A673 (cell line): ENCODE data around the gene PI4K2A. TPM values are rescaled to one million over a fixed set of nuclear protein-coding genes. Genes with fewer than 3 reads are reported as not detected.

ENCODE experiments used
- BruUV-seq: library from RNA; stranded (reverse); fragments of 400-500 nt; replicated peaks from 2 replicates; lab custom pipeline; 2021; lab: Mats Ljungman, UMichigan
- CTCF ChIA-PET: fragments of 300-600 bp; sonication (Branson Sonifier 250); formaldehyde crosslinking; loops from one replicate; lab custom pipeline; 2022; ENCODE audit warnings: antibody characterized with exemption; lab: Charles Lee
- POLR2A ChIA-PET: fragments of 300-600 bp; sonication (Branson Sonifier 250); formaldehyde crosslinking; loops from one replicate; lab custom pipeline; 2022; ENCODE audit warnings: antibody characterized with exemption; ENCODE audit not compliant: low non-redundant PET; lab: Charles Lee
- DNase-seq: peaks from one replicate; pipeline ENCODE4 v3.0.0-alpha.2; 2015; ENCODE audit warnings: low spot score
- H3K27ac ChIP-seq: fragments of 200-600 bp; sonication (generic); 2 replicates; pipeline ENCODE4 v1.5.1; 2016; ENCODE audit warnings: mixed run types, low read depth, mild to moderate bottlenecking, mixed read lengths, antibody characterized with exemption, low read length; ENCODE audit not compliant: poor library complexity, severe bottlenecking
- H3K27me3 ChIP-seq: fragments of 200-600 bp; sonication (generic); replicated peaks from 2 replicates; pipeline ENCODE4 v1.6.1; 2017; ENCODE audit warnings: mixed run types, low read depth, mild to moderate bottlenecking, mixed read lengths, antibody characterized with exemption, low read length; ENCODE audit not compliant: insufficient read depth, poor library complexity
- H3K36me3 ChIP-seq: fragments of 200-600 bp; sonication (generic); 2 replicates; pipeline ENCODE4 v1.6.1; 2016; ENCODE audit warnings: mixed run types, mild to moderate bottlenecking, mixed read lengths, antibody characterized with exemption, low read length; ENCODE audit not compliant: insufficient read depth, poor library complexity, severe bottlenecking
- H3K4me1 ChIP-seq: fragments of 200-600 bp; sonication (generic); 2 replicates; pipeline ENCODE4 v1.6.1; 2017; ENCODE audit warnings: mixed run types, mild to moderate bottlenecking, mixed read lengths, antibody characterized with exemption, low read length; ENCODE audit not compliant: insufficient read depth, poor library complexity, severe bottlenecking
- H3K4me3 ChIP-seq: fragments of 200-600 bp; sonication (generic); 2 replicates; pipeline ENCODE4 v1.5.1; 2016; ENCODE audit warnings: low read depth, mixed run types, mild to moderate bottlenecking, mixed read lengths, low read length; ENCODE audit not compliant: poor library complexity, severe bottlenecking
- H3K9me3 ChIP-seq: fragments of 200-600 bp; sonication (generic); 2 replicates; pipeline ENCODE4 v1.6.1; 2016; ENCODE audit warnings: mixed run types, low read depth, mild to moderate bottlenecking, mixed read lengths, antibody characterized with exemption, low read length; ENCODE audit not compliant: poor library complexity, severe bottlenecking
- EZH2 ChIP-seq: fragments of 200-600 bp; sonication (generic); IDR thresholded peaks from 2 replicates; pipeline ENCODE4 v1.6.1; 2017; ENCODE audit warnings: borderline replicate concordance, low read depth, mild to moderate bottlenecking, mixed read lengths, antibody characterized with exemption, low read length; ENCODE audit not compliant: poor library complexity, severe bottlenecking
- intact Hi-C: fragments of 100-400 bp; cut with micrococcal nuclease; formaldehyde crosslinking; loops from one replicate; pipeline ENCODE4 v1.10.0; 2022; ENCODE audit not compliant: unreplicated experiment
- total RNA-seq: library from RNA; stranded (reverse); gene quantifications from 2 replicates; pipeline ENCODE4 v1.2.3, GENCODE V29; 2021
- TF ChIP-seq, protein P1 (sequence below): fragments of 300-800, 200-600 bp; sonication (generic); conservative IDR thresholded peaks from 2 replicates; pipeline ENCODE4 v1.5.1; 2017; ENCODE audit warnings: low read depth, mild to moderate bottlenecking, antibody characterized with exemption, low read length, moderate library complexity, mixed read lengths

The PI4K2A gene
- total RNA-seq, 1 experiment from 2014 or later: 23.6 TPM

- ChIA-PET CTCF (interaction anchor here (0.5 to 1.9 kb wide), 7 partner anchors 9 to 358 kb away, joined by 3 to 12 read pairs (median 5); partner anchors contain the start of gene ZFYVE27), POLR2A (interaction anchor here (0.5 to 1.0 kb wide), 5 partner anchors 14 to 1596 kb away, joined by 3 to 5 read pairs (median 3); no protein-coding TSS in a partner anchor)
- H3K4me3 ChIP-seq: peak within 1 kb of the TSS; percentile 61
- H3K27ac ChIP-seq: peak within 1 kb of the TSS; percentile 79
- peak; percentile 98 for DNase-seq
- no peaks in the 10 kb centered on the region for H3K36me3 ChIP-seq
- intact Hi-C loops: loop anchor here (5.0 kb wide), 1 partner anchor 45 kb away; the partner anchor contains the start of gene PI4K2A
- TF ChIP-seq EZH2: no peak
- TF ChIP-seq, protein P1, sequence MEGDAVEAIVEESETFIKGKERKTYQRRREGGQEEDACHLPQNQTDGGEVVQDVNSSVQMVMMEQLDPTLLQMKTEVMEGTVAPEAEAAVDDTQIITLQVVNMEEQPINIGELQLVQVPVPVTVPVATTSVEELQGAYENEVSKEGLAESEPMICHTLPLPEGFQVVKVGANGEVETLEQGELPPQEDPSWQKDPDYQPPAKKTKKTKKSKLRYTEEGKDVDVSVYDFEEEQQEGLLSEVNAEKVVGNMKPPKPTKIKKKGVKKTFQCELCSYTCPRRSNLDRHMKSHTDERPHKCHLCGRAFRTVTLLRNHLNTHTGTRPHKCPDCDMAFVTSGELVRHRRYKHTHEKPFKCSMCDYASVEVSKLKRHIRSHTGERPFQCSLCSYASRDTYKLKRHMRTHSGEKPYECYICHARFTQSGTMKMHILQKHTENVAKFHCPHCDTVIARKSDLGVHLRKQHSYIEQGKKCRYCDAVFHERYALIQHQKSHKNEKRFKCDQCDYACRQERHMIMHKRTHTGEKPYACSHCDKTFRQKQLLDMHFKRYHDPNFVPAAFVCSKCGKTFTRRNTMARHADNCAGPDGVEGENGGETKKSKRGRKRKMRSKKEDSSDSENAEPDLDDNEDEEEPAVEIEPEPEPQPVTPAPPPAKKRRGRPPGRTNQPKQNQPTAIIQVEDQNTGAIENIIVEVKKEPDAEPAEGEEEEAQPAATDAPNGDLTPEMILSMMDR: no peak
- BruUV-seq: no TSS peak
- H3K27me3 ChIP-seq: no peaks in the 10 kb centered on the region
- peaks cover 9% of the 10 kb centered on the region for H3K4me1 ChIP-seq
- no peaks in the 10 kb centered on the region for H3K9me3 ChIP-seq
Measured at GRCh38 chr10:97686962-97687784, 46.7 kb downstream of the PI4K2A start, which contains the start of gene AVPI1. Gene AVPI1, minus strand, starts transcription at chr10:97687241. Its CDS starts 7,336 bp downstream, at chr10:97679905.

DNA sequence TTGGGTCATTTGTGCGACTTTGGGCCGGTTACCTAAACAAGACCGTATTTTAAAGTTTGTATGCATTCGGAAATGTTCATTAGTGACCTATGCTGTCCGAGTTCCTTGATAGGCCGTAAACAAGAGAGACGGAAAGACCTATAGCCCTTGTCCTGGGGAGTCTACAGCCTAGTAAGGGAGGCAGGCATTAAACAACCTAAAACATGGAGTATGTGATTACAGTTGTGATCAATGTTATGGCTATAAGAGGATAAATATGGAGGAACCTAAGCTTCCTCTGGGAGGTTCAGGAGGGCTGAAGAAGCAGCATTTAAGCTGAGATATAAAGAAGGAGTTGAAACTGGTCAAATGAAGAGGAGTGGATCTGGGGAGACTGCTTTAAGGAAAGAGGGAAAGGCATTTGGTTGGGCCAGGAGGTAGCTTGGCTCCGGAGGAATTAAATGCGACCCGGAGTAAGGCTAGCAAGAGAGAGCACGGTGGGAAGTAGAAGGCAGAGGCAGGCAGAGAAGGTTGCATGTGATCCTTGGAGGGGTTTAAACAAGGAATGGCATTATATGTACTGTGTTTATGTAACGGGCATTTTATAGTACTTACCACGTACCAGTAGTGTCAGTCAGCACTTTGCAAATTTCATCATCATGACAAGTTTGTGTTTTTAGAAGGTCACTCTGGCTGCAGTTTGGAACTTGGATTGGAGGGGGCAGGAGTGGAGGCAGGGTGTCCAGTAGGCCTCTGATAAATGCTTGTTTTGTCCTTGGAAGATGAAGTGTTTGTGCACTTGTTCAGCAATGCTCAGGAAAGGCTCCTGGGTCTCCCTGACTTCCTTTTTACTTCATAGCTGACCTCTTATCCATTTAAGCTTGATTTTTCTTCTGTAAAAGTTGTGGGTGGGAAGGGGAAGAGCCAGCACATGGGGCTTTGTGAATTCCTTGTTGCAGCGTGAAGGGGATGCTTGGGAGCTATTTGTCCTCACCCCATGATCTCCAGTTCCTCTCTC is 47.6 kb downstream of the PI4K2A start:
- CTCF ChIA-PET: interaction anchor here (0.7 to 1.9 kb wide), 4 partner anchors 10 to 21 kb away, joined by 4 to 12 read pairs (median 10); no protein-coding TSS in a partner anchor
- DNase-seq: no peak
- Histone ChIP-seq H3K9me3 (no peaks in the 10 kb centered on the region), H3K4me3 (peak overlapping the region; percentile 61), H3K4me1 (peaks cover 9% of the 10 kb centered on the region), H3K27ac (peak overlapping the region; percentile 79), H3K27me3 (no peaks in the 10 kb centered on the region), H3K36me3 (no peaks in the 10 kb centered on the region)
- intact Hi-C loops: loop anchor here (5.0 kb wide), 1 partner anchor 46 kb away; the partner anchor contains the start of gene PI4K2A
- POLR2A ChIA-PET: interaction anchor here (0.6 to 0.7 kb wide), 2 partner anchors 29 to 214 kb away, joined by 3 read pairs; no protein-coding TSS in a partner anchor
- TSS peak; percentile 92 for BruUV-seq
- TF ChIP-seq, protein P1: no peak
- no peak for TF ChIP-seq EZH2
